GM12878 (cell line): ENCODE data around the gene FKBP8. TPM values are rescaled to one million over a fixed set of nuclear protein-coding genes. Genes with fewer than 3 reads are reported as not detected.

Experiments
- ATAC-seq: fragments of 200-7000 bp; cut with Tn5 transposase; 3 replicates; pipeline ENCODE4 v1.9.1; 2020; ENCODE audit warnings: mild to moderate bottlenecking, moderate library complexity
- BruUV-seq: library from RNA; stranded (reverse); fragments of 400-500 nt; replicated peaks from 2 replicates; lab custom pipeline; 2021; lab: Mats Ljungman, UMichigan
- CTCF ChIA-PET: fragments of 300-600 bp; sonication (Branson Sonifier 250); formaldehyde crosslinking; extraction: SDS; loops from one replicate; lab custom pipeline; 2021; ENCODE audit warnings: inconsistent platforms; lab: Yijun Ruan, JAX
- POLR2A ChIA-PET: fragments of 350-600 bp; formaldehyde crosslinking; extraction: SDS; loops from one replicate; lab custom pipeline; 2021; ENCODE audit warnings: inconsistent platforms; lab: Charles Lee
- RAD21 ChIA-PET: fragments of 300-600 bp; sonication (Branson Sonifier 250); formaldehyde crosslinking; loops from one replicate; lab custom pipeline; 2023; ENCODE audit warnings: antibody characterized with exemption; ENCODE audit not compliant: unreplicated experiment; lab: Charles Lee
- SMC1A ChIA-PET: fragments of 300-600 bp; sonication (Branson Sonifier 250); formaldehyde crosslinking; loops from one replicate; lab custom pipeline; 2023; ENCODE audit not compliant: unreplicated experiment, uncharacterized antibody; lab: Charles Lee
- DNase-seq: peaks from one replicate; pipeline ENCODE4 v3.0.0-alpha.2; 2011; ENCODE audit warnings: low read depth, low spot score
- FAIRE-seq: peaks from 3 replicates; lab custom pipeline; 2011; peaks lifted over from hg19 to GRCh38; lab: Jason Lieb, UNC
- H2AFZ ChIP-seq: 2 replicates; pipeline ENCODE4 v1.6.0; 2011; ENCODE audit warnings: low read depth, low read length, control low read depth; ENCODE audit not compliant: control insufficient read depth
- H3K27ac ChIP-seq: 2 replicates; pipeline ENCODE4 v1.5.1; 2011; ENCODE audit warnings: control low read depth; ENCODE audit not compliant: control insufficient read depth, insufficient read depth
- H3K27me3 ChIP-seq, 2 experiments: replicated peaks in 1 of 2; 2 replicates each; pipeline versions ENCODE4 v1.6.0 to v1.6.1; 2011; ENCODE audit warnings: low read length in 1 of 2; ENCODE audit not compliant: control insufficient read depth in 2 of 2, insufficient read depth in 2 of 2
- H3K36me3 ChIP-seq, 2 experiments: 2 replicates each; pipeline ENCODE4 v1.5.1; 2011; ENCODE audit warnings: low read length in 1 of 2; ENCODE audit not compliant: control insufficient read depth in 2 of 2, insufficient read depth in 2 of 2
- H3K4me1 ChIP-seq: 2 replicates; pipeline ENCODE4 v1.6.1; 2011; ENCODE audit warnings: mild to moderate bottlenecking, low read length, moderate library complexity, mixed read lengths; ENCODE audit not compliant: control insufficient read depth, insufficient read depth
- H3K4me2 ChIP-seq: 2 replicates; pipeline ENCODE4 v1.6.0; 2011; ENCODE audit warnings: control low read depth; ENCODE audit not compliant: control insufficient read depth, insufficient read depth
- H3K4me3 ChIP-seq: fragments of 200-600 bp; sonication (generic); 2 replicates; pipeline ENCODE4 v1.5.1; 2016
- H3K79me2 ChIP-seq: 2 replicates; pipeline ENCODE4 v1.6.0; 2011; ENCODE audit warnings: low read length; ENCODE audit not compliant: control insufficient read depth, insufficient read depth
- H3K9ac ChIP-seq: 2 replicates; pipeline ENCODE4 v1.8.0; 2011; ENCODE audit warnings: low read length, control low read depth, mixed read lengths; ENCODE audit not compliant: control insufficient read depth, insufficient read depth
- H3K9me3 ChIP-seq: replicated peaks from 3 replicates; pipeline ENCODE4 v1.5.1; 2011; ENCODE audit warnings: mild to moderate bottlenecking, low read length; ENCODE audit not compliant: control insufficient read depth, insufficient read depth
- H4K20me1 ChIP-seq: 2 replicates; pipeline ENCODE4 v1.6.0; 2011; ENCODE audit not compliant: control insufficient read depth, insufficient read depth
- CREB1 ChIP-seq: IDR thresholded peaks from 2 replicates; pipeline ENCODE4 v1.6.1; 2012; ENCODE audit warnings: low read depth, mild to moderate bottlenecking, inconsistent platforms
- DPF2 ChIP-seq: fragments of 450-650 bp; IDR thresholded peaks from 2 replicates; pipeline ENCODE4 v1.6.1; 2017; ENCODE audit warnings: mild to moderate bottlenecking
- EGR1 ChIP-seq, 2 experiments: IDR thresholded peaks; 1 replicate in 1 of 2; 2 replicates in 1 of 2; pipeline ENCODE4 v1.6.1; 2011 to 2012; ENCODE audit warnings: low read depth in 2 of 2, low read length in 2 of 2, borderline replicate concordance in 1 of 2, mild to moderate bottlenecking in 1 of 2, moderate library complexity in 1 of 2
- ESRRA ChIP-seq: IDR thresholded peaks from 2 replicates; pipeline ENCODE4 v1.6.1; 2012; ENCODE audit warnings: mild to moderate bottlenecking, low read length, improper control_type of control experiment
- FOS ChIP-seq: IDR thresholded peaks from 3 replicates; pipeline ENCODE4 v1.6.1; 2011; ENCODE audit warnings: borderline replicate concordance; ENCODE audit not compliant: insufficient read length; ENCODE audit errors: extremely low read depth
- HDGF ChIP-seq: fragments of 450-650 bp; IDR thresholded peaks from 2 replicates; pipeline ENCODE4 v1.6.1; 2016; ENCODE audit warnings: antibody characterized with exemption
- IKZF1 ChIP-seq: fragments of 450-650 bp; conservative IDR thresholded peaks from 2 replicates; pipeline ENCODE4 v1.6.1; 2017; ENCODE audit warnings: antibody characterized with exemption, mild to moderate bottlenecking
- LARP7 ChIP-seq: fragments of 450-650 bp; IDR thresholded peaks from 2 replicates; pipeline ENCODE4 v1.6.1; 2017; ENCODE audit warnings: mild to moderate bottlenecking
- MXI1 ChIP-seq: fragments of 150-350 bp; IDR thresholded peaks from 2 replicates; pipeline ENCODE4 v1.6.1; 2011; ENCODE audit warnings: low read depth, mild to moderate bottlenecking, inconsistent platforms, low read length, improper control_type of control experiment
- NKRF ChIP-seq: fragments of 450-650 bp; conservative IDR thresholded peaks from 2 replicates; pipeline ENCODE4 v1.6.1; 2017; ENCODE audit warnings: mild to moderate bottlenecking, moderate library complexity
- NR2F1 ChIP-seq: fragments of 450-650 bp; conservative IDR thresholded peaks from 2 replicates; pipeline ENCODE4 v1.6.1; 2017; ENCODE audit warnings: mild to moderate bottlenecking
- POLR2A ChIP-seq: IDR thresholded peaks from 2 replicates; pipeline ENCODE4 v1.6.1; 2011; ENCODE audit warnings: low read depth, mild to moderate bottlenecking, low read length
- POLR2AphosphoS2 ChIP-seq: IDR thresholded peaks from 2 replicates; pipeline ENCODE4 v1.6.1; 2011; ENCODE audit warnings: low read depth, mild to moderate bottlenecking, low read length, improper control_type of control experiment, moderate library complexity
- POLR2AphosphoS5 ChIP-seq: IDR thresholded peaks from 2 replicates; pipeline ENCODE4 v1.6.1; 2011; ENCODE audit warnings: mild to moderate bottlenecking, low read length, inconsistent platforms
- SIN3A ChIP-seq: IDR thresholded peaks from 2 replicates; pipeline ENCODE4 v1.6.1; 2012; ENCODE audit warnings: low read depth, low read length, improper control_type of control experiment
- SMARCA5 ChIP-seq: fragments of 450-650 bp; IDR thresholded peaks from 2 replicates; pipeline ENCODE4 v1.6.1; 2017; ENCODE audit warnings: mild to moderate bottlenecking
- STAT3 ChIP-seq: IDR thresholded peaks from 2 replicates; pipeline ENCODE4 v1.6.1; 2011; ENCODE audit warnings: low read depth, low read length, improper control_type of control experiment
- TAF1 ChIP-seq: IDR thresholded peaks from 2 replicates; pipeline ENCODE4 v1.6.1; 2011; ENCODE audit warnings: mild to moderate bottlenecking, low read depth, low read length, borderline replicate concordance
- TCF3 ChIP-seq: IDR thresholded peaks from 2 replicates; pipeline ENCODE4 v1.6.1; 2012; ENCODE audit warnings: low read depth, mild to moderate bottlenecking, low read length, borderline replicate concordance; ENCODE audit not compliant: insufficient read depth
- YY1 ChIP-seq: IDR thresholded peaks from 2 replicates; pipeline ENCODE4 v1.6.1; 2011; ENCODE audit warnings: low read depth, mild to moderate bottlenecking, low read length
- ZNF207 ChIP-seq: fragments of 450-650 bp; IDR thresholded peaks from 2 replicates; pipeline ENCODE4 v1.6.1; 2014; ENCODE audit warnings: antibody characterized with exemption, mild to moderate bottlenecking, borderline replicate concordance
- ZSCAN29 ChIP-seq: fragments of 450-650 bp; IDR thresholded peaks from 2 replicates; pipeline ENCODE4 v1.6.1; 2017; ENCODE audit warnings: mild to moderate bottlenecking, moderate library complexity
- ZZZ3 ChIP-seq: IDR thresholded peaks from 2 replicates; pipeline ENCODE4 v1.6.1; 2011; ENCODE audit warnings: low read depth; ENCODE audit not compliant: control insufficient read depth, insufficient read length
- WGBS: methylation state at CpG from one replicate; pipeline ENCODE4 v1.1.6; 2016; ENCODE audit warnings: low lambda C conversion rate; ENCODE audit not compliant: insufficient replicate concordance, insufficient coverage; ENCODE audit errors: missing lambda C conversion rate; 5-methylcytosine and 5-hydroxymethylcytosine counted together
- in situ Hi-C: fragments of 300-500 bp; cut with MboI; formaldehyde crosslinking; loops from 9 replicates; pipeline ENCODE4 v1.14.3; 2018; ENCODE audit warnings: mixed read lengths
- intact Hi-C: fragments of 100-400 bp; cut with micrococcal nuclease; formaldehyde crosslinking; loops from one replicate; pipeline ENCODE4 v1.14.2; 2022; ENCODE audit not compliant: unreplicated experiment
- polyA plus RNA-seq, 11 experiments: library from polyadenylated mRNA; depleted of rRNA in 4 of 11; unstranded in 6 of 11; stranded (reverse) in 5 of 11; fragments of >200 nt; fragmentation: Nextera tagmentation in 4 of 11; fragmentation: Illumina TruSeq in 1 of 11; extraction: Ambion mirVana in 4 of 11; extraction: Trizol in 1 of 11; gene quantifications; 1 replicate in 1 of 11; 2 replicates in 10 of 11; pipeline versions ENCODE4 v1.2.1 to v1.2.3, GENCODE V29; 2011 to 2016; ENCODE audit warnings: inconsistent platforms in 2 of 11, missing spikeins in 2 of 11, low read depth in 1 of 11
- total RNA-seq, 4 experiments: library from RNA; depleted of rRNA in 3 of 4; stranded (reverse); fragments of >200 nt in 3 of 4; fragmentation: Illumina TruSeq in 1 of 4; extraction: Trizol in 1 of 4; gene quantifications; 2 replicates each; pipeline versions ENCODE4 v1.2.1 to v1.2.3, GENCODE V29; 2013 to 2021
- TF ChIP-seq, protein P1 (sequence below): IDR thresholded peaks from 2 replicates; pipeline ENCODE4 v1.6.1; 2011; ENCODE audit warnings: low read depth, low read length, improper control_type of control experiment, borderline replicate concordance

Gene FKBP8
- total and polyA plus RNA-seq, 10 of the 15 experiments (the other 5 are each of a cell fraction or from before 2014, with no cell fraction given), result 0.13 to 205 (median 95.4) TPM

GRCh38 chr19:18521692-18522123, 21.7 kb downstream of the FKBP8 start, which contains the start of gene ELL:
TSS of gene ELL (minus strand) at chr19:18522070. CDS start at chr19:18522055, 15 bp downstream.
- DNase-seq (no peak), ATAC-seq (peak; percentile 15), FAIRE-seq (no peak)
- Histone ChIP-seq H3K27ac (peak within 1 kb of the TSS; percentile 89), H3K9me3 (no peaks in the 10 kb centered on the region), H3K4me1 (peaks cover 8% of the 10 kb centered on the region), H3K36me3 (no peaks in the 10 kb centered on the region), H3K4me3 (peak within 1 kb of the TSS; percentile 98), H3K4me2 (peak within 1 kb of the TSS; percentile 90), H2AFZ (peak within 1 kb of the TSS; percentile 77), H3K79me2 (peaks cover 49% of the 10 kb centered on the region), H3K9ac (peak within 1 kb of the TSS; percentile 92), H3K27me3 (no peaks in the 10 kb centered on the region), H4K20me1 (0 out of 2 replicates have a peak, but pooled peaks cover 4% of the 10 kb centered on the region)
- intact Hi-C loops, result loop anchor here (1.0 to 2.0 kb wide), 4 partner anchors 36 to 115 kb away; partner anchors contain the start of genes KXD1, REX1BD and UBA52
- ChIA-PET POLR2A (interaction anchor here (1.1 to 4.7 kb wide), 8 partner anchors 21 to 67 kb away, joined by 3 to 48 read pairs (median 7); partner anchors contain the start of genes FKBP8, KXD1, REX1BD and UBA52), CTCF (interaction anchor here (1.0 to 6.5 kb wide), 7 partner anchors 17 to 326 kb away, joined by 3 to 64 read pairs (median 16); partner anchors contain the start of genes KXD1, REX1BD and UBA52), RAD21 (interaction anchor here (1.0 to 5.1 kb wide), 5 partner anchors 12 to 66 kb away, joined by 3 to 35 read pairs (median 9); partner anchors contain the start of genes KXD1, REX1BD and UBA52), SMC1A (interaction anchor here (1.0 to 5.4 kb wide), 6 partner anchors 22 to 153 kb away, joined by 3 to 24 read pairs (median 7); partner anchors contain the start of genes KXD1, REX1BD and UBA52)
- in situ Hi-C loops, result no loop called here
- BruUV-seq, result no TSS peak
- 1% methylated on average over 31 of the region's 52 CpGs for WGBS
- peak; percentile 47 for TF ChIP-seq NR2F1
- TF ChIP-seq POLR2A, result peak; percentile 98
- TF ChIP-seq ZZZ3, result no peak
- TF ChIP-seq ESRRA, result no peak
- peak; percentile 87 for TF ChIP-seq NKRF
- 0 out of 2 replicates have a peak, but pooled peaks have one; percentile 22 for TF ChIP-seq DPF2
- TF ChIP-seq YY1, result peak; percentile 97
- TF ChIP-seq TCF3, result 0 out of 2 replicates have a peak, but pooled peaks have one; percentile 18
- peak in 1 of 2 experiments; percentile 55; a peak in 1 of 3 replicates for TF ChIP-seq EGR1 (IDR thresholded peaks at IDR 0.05; ENCODE audit: borderline replicate concordance in 1 of 2, low read depth in 2 of 2, low read length in 2 of 2)
- TF ChIP-seq POLR2AphosphoS5, result peak; percentile 85; the same call in 1 of the 2 replicates
- TF ChIP-seq TAF1, result peak; percentile 92
- peak; percentile 18; the same call in 1 of the 2 replicates for TF ChIP-seq SIN3A
- TF ChIP-seq, protein P1, sequence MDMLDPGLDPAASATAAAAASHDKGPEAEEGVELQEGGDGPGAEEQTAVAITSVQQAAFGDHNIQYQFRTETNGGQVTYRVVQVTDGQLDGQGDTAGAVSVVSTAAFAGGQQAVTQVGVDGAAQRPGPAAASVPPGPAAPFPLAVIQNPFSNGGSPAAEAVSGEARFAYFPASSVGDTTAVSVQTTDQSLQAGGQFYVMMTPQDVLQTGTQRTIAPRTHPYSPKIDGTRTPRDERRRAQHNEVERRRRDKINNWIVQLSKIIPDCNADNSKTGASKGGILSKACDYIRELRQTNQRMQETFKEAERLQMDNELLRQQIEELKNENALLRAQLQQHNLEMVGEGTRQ, result no peak
- TF ChIP-seq IKZF1, result peak; percentile 24
- no peak for TF ChIP-seq CREB1
- TF ChIP-seq ZNF207, result peak; percentile 53; the same call in 1 of the 2 replicates
- TF ChIP-seq SMARCA5, result peak; percentile 82; the same call in 1 of the 2 replicates
- TF ChIP-seq STAT3, result no peak
- TF ChIP-seq ZSCAN29, result 0 out of 2 replicates have a peak, but pooled peaks have one; percentile 39
- TF ChIP-seq MXI1, result no peak; the same call in 1 of the 2 replicates
- peak; percentile 71; the same call in 1 of the 2 replicates for TF ChIP-seq POLR2AphosphoS2
- peak; percentile 88 for TF ChIP-seq LARP7
- TF ChIP-seq FOS, result no peak
- no peak for TF ChIP-seq HDGF
